Stomach (tissue), 4 donors: ENCODE measurements around the gene SEC24D.

Experiments
- CTCF ChIP-seq, 7 experiments: fragments of 450-650 bp in 4 of 7; fragments of 200-600 bp in 3 of 7; sonication (generic) in 3 of 7; IDR thresholded peaks; one replicate each; pipeline ENCODE4 v1.5.1; 2016 to 2019; ENCODE audit warnings: antibody characterized with exemption in 7 of 7, control low read depth in 2 of 7, mild to moderate bottlenecking in 1 of 7
- EP300 ChIP-seq: sonication (generic); formaldehyde crosslinking; IDR thresholded peaks from one replicate; pipeline ENCODE4 v1.6.1; 2017; ENCODE audit warnings: antibody characterized with exemption
- POLR2A ChIP-seq, 4 donors: fragments of 450-650 bp; IDR thresholded peaks; one replicate each; pipeline ENCODE4 v1.6.1; 2016; ENCODE audit warnings: antibody characterized with exemption in 4 of 4, control low read depth in 2 of 4, mild to moderate bottlenecking in 1 of 4, moderate library complexity in 1 of 4
- POLR2AphosphoS5 ChIP-seq, 3 donors: sonication (generic); formaldehyde crosslinking; IDR thresholded peaks; one replicate each; pipeline ENCODE4 v1.6.1; 2016; ENCODE audit warnings: antibody characterized with exemption in 3 of 3

DNA sequence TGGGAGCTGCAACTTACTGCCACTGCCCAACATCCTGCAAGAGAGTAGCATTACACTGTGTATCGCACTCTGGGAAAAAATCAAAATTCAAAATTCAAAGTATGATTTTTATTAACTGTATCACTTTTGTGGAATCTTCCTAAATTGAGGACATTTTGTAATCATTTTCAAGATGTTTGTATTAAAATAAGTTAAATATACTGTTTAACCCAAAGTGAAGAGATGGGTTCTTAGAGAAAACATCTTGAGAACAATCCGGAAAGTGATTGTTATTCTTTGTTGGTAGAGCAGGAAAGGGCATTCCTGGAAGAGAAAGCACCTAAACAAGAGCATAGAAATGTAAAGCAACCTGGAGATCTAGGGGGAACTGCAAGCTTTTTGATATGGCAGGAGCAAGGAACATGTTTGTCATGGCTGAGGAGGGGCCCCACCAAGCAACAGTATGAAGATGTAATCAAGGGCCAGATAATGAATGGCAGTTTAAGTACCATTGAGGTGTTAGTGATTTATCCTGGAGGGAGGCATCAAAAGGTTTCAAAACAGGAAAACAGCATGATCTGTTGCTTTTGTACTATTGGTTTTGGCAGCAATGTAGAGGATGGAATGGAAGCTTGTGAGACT, 14.1 kb upstream of the SEC24D start:
- TF ChIP-seq CTCF (IDR thresholded peaks at IDR 0.05): no peak
- TF ChIP-seq POLR2A (IDR thresholded peaks at IDR 0.05): no peak
- TF ChIP-seq POLR2AphosphoS5 (IDR thresholded peaks at IDR 0.05): no peak
- no peak for TF ChIP-seq EP300
